NCI-H2081 treated with DMSO at 0.1 percent for 48 hours (cell line): ENCODE results near the gene SLC1A1.

Source experiments
- DNase-seq: peaks from one replicate; lab custom pipeline; 2025; lab: John Stamatoyannopoulos, UW

The SLC1A1 gene

DNA sequence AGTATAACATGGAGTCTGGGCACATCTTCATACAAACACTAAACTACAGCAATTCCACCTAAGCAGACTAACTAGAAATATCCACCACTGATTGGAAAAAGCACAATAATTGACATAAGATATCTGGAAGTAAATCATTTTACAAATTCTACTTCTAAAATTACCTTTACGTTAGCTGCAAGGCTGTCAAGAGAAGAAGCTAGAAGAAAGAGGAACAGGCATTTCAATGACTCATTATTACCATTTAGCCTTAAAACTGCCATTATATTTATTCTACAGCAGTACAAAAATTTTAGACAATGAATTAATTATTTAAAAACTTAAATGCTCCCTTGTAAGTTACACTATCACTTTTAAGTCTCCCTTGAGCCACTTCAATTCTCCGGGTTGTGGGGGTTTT is 128.4 kb downstream of the SLC1A1 start:
- DNase-seq = no peak

DNA sequence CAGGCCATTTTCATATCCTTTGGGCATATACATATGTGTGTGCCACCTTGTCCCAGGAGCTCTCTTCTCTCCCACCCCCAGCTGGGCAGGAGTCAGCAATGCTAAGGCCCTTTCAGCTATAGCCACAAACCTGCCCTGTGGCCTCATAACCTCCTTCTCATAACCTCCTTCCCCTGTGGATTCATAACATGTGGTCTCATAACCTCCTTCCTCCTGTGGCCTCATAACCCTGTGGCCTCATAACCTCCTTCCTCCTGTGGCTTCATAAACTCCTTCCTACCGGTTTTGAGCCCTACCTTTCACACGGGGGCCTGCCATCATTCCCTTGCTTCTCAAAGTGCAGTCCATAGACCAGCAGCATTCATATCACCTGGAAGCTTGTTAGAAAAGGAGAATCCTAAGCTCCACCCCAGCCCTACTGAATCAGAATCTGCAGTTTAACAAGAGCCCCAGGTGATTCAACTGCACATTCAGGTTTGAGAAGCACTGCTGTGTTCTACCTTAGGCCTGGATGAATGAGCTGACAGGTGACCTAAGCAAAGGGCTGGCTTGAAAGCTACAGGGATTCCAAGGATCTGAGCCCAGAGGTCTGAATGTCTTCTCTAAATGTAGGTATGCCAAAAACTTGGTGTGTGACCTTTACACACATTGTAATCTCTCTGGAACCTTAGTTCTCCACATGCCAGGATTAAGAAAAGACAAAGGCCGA is 129.9 kb downstream of the SLC1A1 start:
- no peak for DNase-seq

DNA sequence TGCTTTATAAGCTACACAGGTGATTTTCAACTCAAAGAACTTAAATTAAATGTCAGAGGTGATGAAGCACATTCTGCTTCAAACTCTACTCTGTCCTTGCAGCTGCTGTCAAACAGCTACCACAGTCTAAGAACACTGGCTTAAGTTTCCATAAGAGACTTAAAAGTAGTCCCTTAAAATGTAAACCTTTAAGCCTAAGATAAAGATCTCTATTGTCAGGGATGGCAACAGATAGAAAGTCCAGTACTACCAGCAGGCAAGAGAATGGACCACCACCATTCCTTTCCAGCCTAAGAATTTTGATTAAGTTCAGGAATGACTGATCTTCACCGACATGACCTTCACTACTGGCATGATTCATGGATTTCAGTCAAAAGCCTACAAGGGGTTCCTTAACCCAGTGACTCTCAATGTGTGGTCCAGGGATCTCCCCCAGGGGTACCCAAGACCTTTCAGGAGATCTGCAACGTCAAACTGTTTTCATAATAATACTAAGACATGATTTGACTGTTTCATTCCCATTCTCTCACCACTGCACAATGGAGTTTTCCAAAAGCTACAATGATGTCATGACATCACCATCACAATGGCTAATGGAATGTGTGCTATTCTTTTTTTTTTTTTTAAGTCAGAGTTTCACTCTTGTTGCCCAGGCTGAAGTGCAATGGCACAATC is 130.8 kb downstream of the SLC1A1 start:
- DNase-seq = no peak

DNA sequence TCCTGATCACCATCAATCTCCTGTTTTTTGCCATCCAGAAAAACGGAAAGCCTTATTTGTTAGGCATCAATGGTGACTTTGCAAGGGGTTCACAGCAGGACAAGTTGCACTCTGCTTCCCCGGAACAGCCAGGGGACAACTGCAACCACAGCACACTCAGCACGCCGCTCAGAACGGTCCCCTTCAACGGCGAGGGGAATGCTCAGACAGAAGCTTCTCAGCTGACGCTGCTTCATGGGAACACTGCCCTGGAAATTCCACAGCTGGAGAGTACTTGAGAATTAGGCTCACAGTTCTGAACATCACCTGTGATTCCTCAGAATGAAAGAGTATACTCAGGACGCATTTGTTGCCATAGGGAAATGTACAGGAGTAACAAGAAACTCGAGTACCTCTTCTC is 131.7 kb downstream of the SLC1A1 start:
- DNase-seq = no peak

DNA sequence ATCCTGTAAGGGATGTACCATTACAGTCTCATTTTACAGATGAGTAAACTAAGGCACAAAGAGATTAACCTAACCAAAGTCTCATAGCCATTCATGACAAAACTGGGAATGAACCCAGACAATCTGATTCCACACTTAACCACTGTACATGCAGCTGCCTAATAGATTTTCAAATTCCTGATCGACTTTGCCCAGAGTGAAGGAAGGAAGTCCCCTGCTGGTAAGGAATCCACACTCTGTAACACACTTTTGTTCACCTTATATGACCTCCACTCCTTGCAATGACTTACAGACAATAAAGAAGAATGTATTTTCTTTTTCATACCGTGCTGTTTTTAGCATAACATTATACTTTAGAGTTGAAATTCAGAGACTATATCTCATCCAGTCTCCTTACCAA is 140.6 kb downstream of the SLC1A1 start:
- DNase-seq = no peak
